Lung (tissue), 12 donors: ENCODE results near the gene CRELD2. TPM values are rescaled to one million over a fixed set of nuclear protein-coding genes. Genes with fewer than 3 reads are reported as not detected.

Experiments used
- ATAC-seq: fragments of 200-7000 bp; cut with Tn5 transposase; one replicate; pipeline ENCODE4 v1.9.1; 2020; ENCODE audit warnings: moderate number of reproducible peaks; ENCODE audit not compliant: insufficient read depth, low FRiP score
- DNase-seq, 3 donors: peaks; one replicate each; pipeline ENCODE4 v3.0.0-alpha.2; 2013 to 2017
- H3K27ac ChIP-seq, 2 donors: one replicate each; pipeline ENCODE4 v1.5.1; 2013; ENCODE audit warnings: mild to moderate bottlenecking in 2 of 2, moderate library complexity in 2 of 2, control low read depth in 1 of 2, inconsistent platforms in 1 of 2, low read depth in 1 of 2, low read length in 1 of 2
- H3K27me3 ChIP-seq, 3 donors: one replicate each; pipeline ENCODE4 v1.5.1; 2013; ENCODE audit warnings: low read length in 2 of 3; ENCODE audit not compliant: control insufficient read depth in 3 of 3, insufficient read depth in 3 of 3
- H3K36me3 ChIP-seq, 4 donors: one replicate each; pipeline ENCODE4 v1.5.1; 2013; ENCODE audit warnings: low read length in 4 of 4, mild to moderate bottlenecking in 1 of 4, moderate library complexity in 1 of 4; ENCODE audit not compliant: control insufficient read depth in 4 of 4, insufficient read depth in 4 of 4
- H3K4me1 ChIP-seq, 5 donors: one replicate each; pipeline ENCODE4 v1.5.1; 2013; ENCODE audit warnings: low read length in 5 of 5, mild to moderate bottlenecking in 2 of 5, moderate library complexity in 1 of 5; ENCODE audit not compliant: control insufficient read depth in 5 of 5, insufficient read depth in 5 of 5
- H3K4me3 ChIP-seq: one replicate; pipeline ENCODE4 v1.5.1; 2013; ENCODE audit warnings: mild to moderate bottlenecking, control low read depth, moderate library complexity
- H3K9ac ChIP-seq, 2 donors: one replicate each; pipeline ENCODE4 v1.5.1; 2013; ENCODE audit warnings: low read length in 2 of 2, control low read depth in 1 of 2; ENCODE audit not compliant: insufficient read depth in 1 of 2
- H3K9me3 ChIP-seq, 4 donors: one replicate each; pipeline ENCODE4 v1.5.1; 2013; ENCODE audit warnings: low read length in 3 of 4, mild to moderate bottlenecking in 1 of 4, moderate library complexity in 1 of 4; ENCODE audit not compliant: control insufficient read depth in 4 of 4, insufficient read depth in 3 of 4
- WGBS, 2 donors: extraction: QIAGEN DNeasy Blood & Tissue Kit; methylation state at CpG; one replicate each; pipeline ENCODE4 v1.1.7; 2013; 5-methylcytosine and 5-hydroxymethylcytosine counted together
- polyA plus RNA-seq, 2 donors: library from polyadenylated mRNA; stranded (reverse); fragments of 200-250 nt; gene quantifications; one replicate each; pipeline ENCODE4 v1.2.1, GENCODE V29; 2013
- total RNA-seq, 2 donors: library from RNA; depleted of rRNA in 1 of 2; stranded (reverse); fragments of >200 nt in 1 of 2; gene quantifications; one replicate each; pipeline ENCODE4 v1.2.1, GENCODE V29; 2014 to 2021
- TF ChIP-seq, protein P1 (sequence below): IDR thresholded peaks from 2 replicates; pipeline ENCODE4 v1.5.1; 2012; ENCODE audit warnings: mild to moderate bottlenecking; ENCODE audit errors: control extremely low read depth, extremely low read depth
- donor health status: control.
- donor health status: control.
- donor health status: Bipolar disorder and iron deficiency.
- donor health status: healthy.
- donor health status: DM: yes; HTN: yes; CAD: no.

CRELD2 gene
- total and polyA plus RNA-seq, 4 donors: 18.7 to 110 (median 71.9) TPM

DNA sequence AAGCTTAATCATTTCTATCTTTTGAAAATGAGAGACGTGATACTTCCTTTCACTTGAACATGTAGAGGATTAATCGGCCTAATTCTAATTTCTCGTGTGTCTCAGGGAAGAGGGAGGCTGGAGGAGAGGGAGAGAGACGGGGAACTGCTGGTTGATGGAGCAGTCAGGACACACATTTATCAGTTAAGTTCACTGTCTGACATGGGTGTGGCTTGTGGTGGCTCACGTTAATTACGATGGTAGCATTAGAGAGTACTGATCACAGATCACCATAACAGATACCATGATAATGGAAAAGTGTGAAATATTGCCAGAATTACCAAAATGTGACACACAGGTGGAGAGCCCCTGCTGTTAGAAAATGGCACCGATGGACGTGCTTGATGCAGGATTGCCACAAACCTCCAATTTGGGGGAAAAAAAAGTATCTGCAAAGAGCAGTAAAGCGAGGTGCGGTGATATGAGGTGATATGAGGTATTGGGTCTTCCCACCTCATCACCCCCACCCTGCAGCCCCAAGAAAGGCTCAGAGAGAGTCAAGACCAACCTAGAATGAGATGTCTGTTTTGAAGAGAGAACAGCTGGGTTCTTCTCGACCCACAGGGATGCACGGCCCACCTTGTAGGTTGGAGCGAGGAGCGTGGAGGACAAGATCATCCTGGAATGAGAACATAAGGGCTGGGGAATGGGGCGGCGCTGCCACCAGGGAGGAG, 45.0 kb upstream of the CRELD2 start:
- Histone ChIP-seq H3K9me3 (peaks cover 0 to 9% (median 6%) of the 10 kb centered on the region in 4 donors), H3K27me3 (no peaks in the 10 kb centered on the region), H3K36me3 (peaks cover 0 to 31% (median 5%) of the 10 kb centered on the region in 4 donors), H3K4me1 (no peaks in the 10 kb centered on the region), H3K27ac (no peak overlapping the region), H3K4me3 (no peak overlapping the region), H3K9ac (no peak overlapping the region)
- WGBS, 2 donors: 87 to 94% methylated on average over 15 to 16 of the region's 16 CpGs
- TF ChIP-seq, protein P1, sequence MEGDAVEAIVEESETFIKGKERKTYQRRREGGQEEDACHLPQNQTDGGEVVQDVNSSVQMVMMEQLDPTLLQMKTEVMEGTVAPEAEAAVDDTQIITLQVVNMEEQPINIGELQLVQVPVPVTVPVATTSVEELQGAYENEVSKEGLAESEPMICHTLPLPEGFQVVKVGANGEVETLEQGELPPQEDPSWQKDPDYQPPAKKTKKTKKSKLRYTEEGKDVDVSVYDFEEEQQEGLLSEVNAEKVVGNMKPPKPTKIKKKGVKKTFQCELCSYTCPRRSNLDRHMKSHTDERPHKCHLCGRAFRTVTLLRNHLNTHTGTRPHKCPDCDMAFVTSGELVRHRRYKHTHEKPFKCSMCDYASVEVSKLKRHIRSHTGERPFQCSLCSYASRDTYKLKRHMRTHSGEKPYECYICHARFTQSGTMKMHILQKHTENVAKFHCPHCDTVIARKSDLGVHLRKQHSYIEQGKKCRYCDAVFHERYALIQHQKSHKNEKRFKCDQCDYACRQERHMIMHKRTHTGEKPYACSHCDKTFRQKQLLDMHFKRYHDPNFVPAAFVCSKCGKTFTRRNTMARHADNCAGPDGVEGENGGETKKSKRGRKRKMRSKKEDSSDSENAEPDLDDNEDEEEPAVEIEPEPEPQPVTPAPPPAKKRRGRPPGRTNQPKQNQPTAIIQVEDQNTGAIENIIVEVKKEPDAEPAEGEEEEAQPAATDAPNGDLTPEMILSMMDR: no peak
- ATAC-seq (no peak), DNase-seq (no peak)

DNA sequence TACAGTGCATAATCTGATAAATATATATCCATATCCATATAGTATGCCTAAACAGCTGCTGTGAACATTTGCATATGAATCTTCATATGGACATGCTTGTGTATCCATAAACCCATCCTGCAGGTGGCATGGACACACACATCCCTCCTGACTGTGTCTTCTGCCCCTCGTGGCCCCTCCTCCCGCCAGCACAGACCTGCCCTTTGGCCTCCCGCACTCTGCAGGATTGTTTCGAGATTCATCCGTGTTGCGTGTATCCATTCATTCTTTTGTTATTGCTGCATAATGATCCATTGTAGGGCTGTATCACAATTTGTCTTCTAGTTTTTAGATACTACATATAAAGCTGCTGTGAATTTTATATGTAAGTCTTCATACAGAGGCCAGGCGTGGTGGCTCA, 40.8 kb upstream of the CRELD2 start:
- peaks cover 0 to 24% (median 3%) of the 10 kb centered on the region in 4 donors for H3K36me3 ChIP-seq
- ATAC-seq: no peak
- TF ChIP-seq, protein P1: no peak
- 98% methylated on average over 7 of the region's 7 CpGs for WGBS, 2 donors
- H3K9ac ChIP-seq: no peak overlapping the region
- no peak overlapping the region for H3K4me3 ChIP-seq
- no peak overlapping the region for H3K27ac ChIP-seq
- no peaks in the 10 kb centered on the region for H3K9me3 ChIP-seq
- H3K27me3 ChIP-seq: no peaks in the 10 kb centered on the region
- peaks cover 0 to 8% (median 0%) of the 10 kb centered on the region in 5 donors for H3K4me1 ChIP-seq
- no peak for DNase-seq

- TF ChIP-seq, protein P1: no peak
- peaks cover 0 to 8% (median 0%) of the 10 kb centered on the region in 5 donors for H3K4me1 ChIP-seq
- no peak for DNase-seq
- H3K27ac ChIP-seq: no peak overlapping the region
- H3K4me3 ChIP-seq: no peak overlapping the region
- ATAC-seq: no peak
- no peak overlapping the region for H3K9ac ChIP-seq
- H3K9me3 ChIP-seq: no peaks in the 10 kb centered on the region
- H3K36me3 ChIP-seq: peaks cover 0 to 26% (median 4%) of the 10 kb centered on the region in 4 donors
- H3K27me3 ChIP-seq: no peaks in the 10 kb centered on the region
- WGBS, 2 donors: 97 to 98% methylated on average over 8 of the region's 8 CpGs
These were observed 40.2 kb upstream of the CRELD2 start for GRCh38 chr22:49878206-49878605.
